Activated gamma-delta T cell treated with Interleukin-2 at 50 U/mL for 16 hours (primary cell): ENCODE results near the gene COL17A1.

Source experiments
- DNase-seq: peaks from one replicate; pipeline ENCODE4 v3.0.0-alpha.2; 2020

COL17A1 gene

DNA sequence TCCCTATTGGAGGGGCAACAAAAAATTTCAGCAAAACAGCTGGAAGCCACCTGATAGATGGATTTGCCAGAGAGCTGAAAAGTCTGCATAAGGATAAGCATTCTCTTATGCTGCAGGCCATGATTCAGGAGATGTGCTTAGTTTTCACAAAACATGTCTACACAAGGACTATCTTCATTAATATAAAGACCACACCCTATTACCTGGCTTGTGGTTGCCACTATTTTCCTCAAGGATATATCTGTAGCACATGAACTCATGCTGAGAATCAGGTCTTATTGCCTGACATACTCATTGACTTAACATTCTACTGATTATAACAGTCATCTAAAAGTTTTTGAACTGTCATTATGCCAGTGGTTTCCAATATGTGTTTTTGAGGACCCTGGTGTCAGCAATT, 7.1 kb upstream of the COL17A1 start:
- DNase-seq = no peak

- DNase-seq = no peak
Measured at GRCh38 chr10:104090611-104091010, 4.9 kb upstream of the COL17A1 start.

DNA sequence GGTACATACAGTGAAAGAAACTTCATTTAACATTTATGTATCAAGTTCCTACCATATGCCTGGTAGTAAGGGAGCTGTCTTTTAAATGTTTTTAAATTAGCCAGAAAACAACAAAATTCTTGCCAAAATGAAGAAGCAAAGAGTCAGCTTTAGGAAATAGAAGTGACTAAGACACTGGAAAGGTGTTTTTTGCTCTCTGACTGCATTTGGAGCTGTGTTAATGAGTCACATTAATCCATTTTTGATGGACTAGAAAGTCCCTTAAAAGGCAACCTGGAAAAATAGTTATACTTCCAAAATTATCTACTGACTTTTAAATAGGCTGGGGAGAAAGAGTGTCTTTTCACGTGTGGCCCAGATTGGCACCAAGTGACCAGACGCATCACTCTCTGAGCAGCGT, 3.9 kb upstream of the COL17A1 start:
- DNase-seq = no peak

DNA sequence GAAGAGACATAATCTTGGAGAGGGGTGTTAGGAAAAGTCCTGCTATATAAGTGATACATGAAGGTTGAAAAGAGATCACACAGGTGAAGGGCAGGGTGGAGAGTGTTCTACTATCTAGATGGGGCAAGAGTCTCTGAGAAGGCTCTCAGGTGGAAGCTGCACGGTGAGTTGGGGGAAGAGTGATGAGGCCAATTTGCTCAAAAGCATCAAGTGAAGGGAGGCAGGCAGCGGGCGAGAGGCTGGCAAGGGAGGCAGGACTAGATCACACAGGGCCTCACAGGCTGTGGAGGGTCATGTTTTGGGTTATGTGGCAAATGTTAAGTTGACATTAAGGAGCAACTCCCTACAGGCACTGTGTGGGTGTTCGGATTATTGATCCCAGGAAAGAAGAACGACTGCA, 2.6 kb upstream of the COL17A1 start:
- no peak for DNase-seq

- DNase-seq = no peak
Measured at GRCh38 chr10:104084482-104085142, 1.1 kb downstream of the COL17A1 start.

- DNase-seq = no peak
Measured at GRCh38 chr10:104081998-104082397, 3.7 kb downstream of the COL17A1 start.

- DNase-seq = no peak
Measured at GRCh38 chr10:104080762-104081161, 4.9 kb downstream of the COL17A1 start.

- DNase-seq = no peak
Measured at GRCh38 chr10:104077663-104078151, 8.0 kb downstream of the COL17A1 start.

GRCh38 chr10:104077247-104077646, 8.4 kb downstream of the COL17A1 start:
- DNase-seq = no peak

DNA sequence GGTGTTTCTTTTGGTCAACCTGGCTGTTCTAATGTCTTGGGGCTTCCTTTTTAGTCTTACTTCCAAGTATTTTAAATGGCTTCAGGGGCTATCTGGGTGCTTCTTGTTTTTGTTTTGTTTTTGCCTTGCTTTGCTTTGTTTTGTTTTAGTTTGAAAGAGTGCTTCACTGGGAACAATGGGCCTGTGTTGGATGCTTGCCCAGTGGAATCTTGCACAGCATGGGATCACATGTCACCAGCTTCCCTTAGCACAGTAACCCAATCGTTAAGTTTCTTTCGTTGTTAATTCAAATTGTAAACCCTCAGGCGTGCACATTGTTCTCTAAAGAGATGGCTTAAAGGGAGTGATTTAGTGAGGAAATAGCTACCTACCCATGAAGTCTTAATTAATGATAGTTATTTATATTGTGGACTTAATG, 8.9 kb downstream of the COL17A1 start:
- DNase-seq = no peak

- DNase-seq = no peak
Measured at GRCh38 chr10:104074505-104074904, 11.2 kb downstream of the COL17A1 start.

- DNase-seq = no peak
Measured at GRCh38 chr10:104072786-104073185, 12.9 kb downstream of the COL17A1 start.

DNA sequence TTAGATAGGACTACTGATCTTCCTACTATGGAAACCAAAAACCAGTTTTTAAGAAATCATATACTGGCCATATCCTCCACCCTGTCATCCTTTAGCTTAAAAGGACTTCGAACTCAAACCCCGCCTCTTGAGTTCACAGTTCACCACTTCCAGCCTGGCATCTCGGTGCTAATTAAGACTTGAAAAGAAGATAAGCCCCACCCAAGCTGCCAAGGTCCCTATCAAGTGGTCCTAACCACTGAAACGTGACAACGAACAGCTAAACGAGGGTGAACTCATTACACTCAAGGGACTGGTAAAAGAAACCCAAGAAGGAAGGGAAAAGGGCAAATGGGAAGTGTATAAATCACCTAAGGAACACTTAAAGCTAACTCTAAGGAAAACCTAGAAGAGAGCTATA, 16.1 kb downstream of the COL17A1 start:
- no peak for DNase-seq

DNA sequence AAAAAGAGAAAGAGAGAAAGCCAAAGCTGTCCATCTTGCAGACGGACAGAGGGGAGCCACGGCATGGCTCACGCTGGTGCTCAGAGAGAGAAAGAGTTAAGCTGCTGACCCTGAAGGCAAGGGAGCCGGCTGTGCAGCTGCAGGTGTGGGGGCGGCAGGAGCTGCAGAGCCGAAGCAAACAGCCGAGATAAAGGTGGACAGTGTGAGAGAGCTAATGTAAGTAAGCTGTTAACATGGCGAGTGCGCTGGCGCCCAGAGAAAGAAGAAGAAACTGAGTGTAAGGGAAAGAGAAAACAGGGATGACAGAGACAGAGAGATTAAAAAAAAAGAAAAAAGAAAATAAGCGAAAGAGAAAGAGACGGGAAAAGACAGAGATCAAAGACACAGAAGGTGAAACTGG, 18.2 kb downstream of the COL17A1 start:
- no peak for DNase-seq

DNA sequence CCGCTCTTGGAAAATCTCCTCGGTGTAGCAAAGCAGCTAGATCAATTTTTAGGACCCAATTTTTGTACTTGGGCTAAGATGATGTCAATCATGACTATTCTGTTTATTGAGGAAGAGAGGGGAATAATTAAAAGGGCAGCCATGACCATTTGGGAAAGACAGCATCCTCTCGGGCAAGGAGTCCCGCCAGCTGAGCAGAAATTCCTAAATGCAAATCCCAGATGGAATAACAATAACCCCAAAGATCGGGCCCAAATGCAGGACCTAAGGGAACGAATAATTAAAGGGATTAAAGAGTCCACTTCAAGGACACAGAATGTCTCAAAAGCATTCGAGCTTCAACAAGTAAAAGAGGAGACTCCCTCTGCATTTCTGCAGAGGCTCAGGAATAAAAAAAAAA, 18.7 kb downstream of the COL17A1 start:
- DNase-seq = no peak

DNA sequence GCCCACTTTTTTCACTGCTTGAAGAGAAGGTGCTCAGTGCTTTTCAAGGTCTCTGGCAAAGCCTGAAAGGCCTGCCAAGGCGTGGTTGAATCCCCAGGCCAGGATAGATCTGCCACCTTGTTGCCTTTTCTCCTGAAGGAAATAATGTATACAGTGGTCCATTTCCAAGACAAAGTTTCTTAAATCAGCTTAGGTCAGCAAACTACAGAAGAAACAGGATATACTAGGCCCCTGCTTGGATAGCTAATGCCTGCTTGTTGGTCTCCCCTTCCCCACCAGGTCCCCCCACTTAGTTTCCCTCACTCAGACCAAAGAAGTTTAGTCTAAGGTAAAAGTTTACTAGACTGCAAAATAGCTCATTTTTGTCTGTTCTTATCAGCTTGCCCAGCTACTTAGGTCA, 19.9 kb downstream of the COL17A1 start:
- no peak for DNase-seq

DNA sequence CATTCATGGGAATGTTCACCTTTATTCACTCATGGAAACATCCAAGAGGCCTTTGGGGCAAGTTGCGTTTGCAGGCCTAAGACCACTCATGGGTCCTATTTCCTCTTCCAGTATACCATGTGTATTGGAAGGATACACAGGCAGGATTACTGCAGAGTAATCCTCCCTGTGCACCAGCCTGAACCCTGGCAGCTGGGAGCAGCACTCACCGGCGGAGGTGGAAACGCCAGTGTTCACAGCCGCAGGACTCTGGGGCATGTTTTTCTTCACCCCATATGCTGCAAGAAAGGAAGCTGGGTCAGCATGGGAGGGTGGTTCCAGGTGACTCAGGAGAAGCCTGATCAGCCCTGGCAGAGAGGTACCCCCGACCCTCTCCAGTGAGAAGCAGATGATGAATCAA, 24.5 kb downstream of the COL17A1 start:
- DNase-seq = no peak

DNA sequence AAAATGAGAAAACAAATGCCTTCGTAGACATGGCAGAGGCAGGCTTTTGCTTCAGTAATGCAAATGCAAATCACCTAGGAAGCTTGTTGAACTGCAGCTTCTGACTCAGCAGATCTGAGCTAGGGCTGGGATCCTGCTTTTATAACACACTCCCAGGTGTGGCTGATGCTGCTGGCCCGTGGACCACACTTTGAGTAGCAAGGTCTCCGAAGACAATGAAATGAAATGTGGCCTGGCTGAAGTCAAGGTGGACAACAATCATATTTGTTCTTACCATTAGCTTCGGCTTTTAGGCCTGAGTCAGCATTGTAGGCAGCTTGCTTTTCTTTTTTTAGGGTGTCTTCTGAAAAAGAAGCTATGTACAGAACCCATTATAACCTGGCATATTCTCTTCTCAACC, 26.3 kb downstream of the COL17A1 start:
- no peak for DNase-seq

- no peak for DNase-seq
Measured at GRCh38 chr10:104057717-104058116, 28.0 kb downstream of the COL17A1 start.

- no peak for DNase-seq
Measured at GRCh38 chr10:104056619-104057273, 28.9 kb downstream of the COL17A1 start.

DNA sequence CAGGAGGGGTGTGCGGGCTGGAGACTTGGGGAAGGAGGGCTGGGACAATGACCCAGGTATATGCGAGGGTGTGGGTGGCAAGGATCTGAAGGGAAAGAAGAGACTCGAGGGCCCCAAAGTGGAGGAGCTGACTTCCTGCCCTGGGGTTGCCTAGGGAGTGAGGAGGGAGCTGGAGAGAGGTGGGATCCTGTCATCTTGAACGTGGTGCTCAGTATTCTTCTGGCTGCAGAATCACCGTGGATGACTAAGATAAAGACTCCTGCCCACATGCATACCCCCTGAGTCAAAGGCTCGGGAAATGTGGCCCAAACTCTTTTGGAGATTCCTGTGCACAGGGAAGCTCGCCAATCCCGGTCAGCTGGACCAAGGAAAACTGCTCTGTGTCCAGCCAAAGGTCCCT, 31.2 kb downstream of the COL17A1 start:
- no peak for DNase-seq

- DNase-seq = no peak
Measured at GRCh38 chr10:104053201-104053600, 32.5 kb downstream of the COL17A1 start.

GRCh38 chr10:104052431-104052830, 33.2 kb downstream of the COL17A1 start:
- DNase-seq = no peak

GRCh38 chr10:104049504-104050250, 36.0 kb downstream of the COL17A1 start:
- no peak for DNase-seq
